GM12873 (cell line): Measurements from ENCODE around the gene CRLF3.

ENCODE experiments used
- CTCF ChIP-seq: IDR thresholded peaks from 2 replicates; pipeline ENCODE4 v1.5.1; 2012; ENCODE audit warnings: low read depth, mild to moderate bottlenecking, moderate library complexity, low read length, control low read depth; ENCODE audit not compliant: insufficient read depth; ENCODE audit errors: missing control alignments

Gene CRLF3

GRCh38 chr17:30838202-30838807, 13.8 kb upstream of the CRLF3 start:
- no peak for TF ChIP-seq CTCF

- TF ChIP-seq CTCF = no peak
Observed at GRCh38 chr17:30832438-30833124, 8.1 kb upstream of the CRLF3 start.

GRCh38 chr17:30831663-30832437, 7.4 kb upstream of the CRLF3 start, which contains the start of gene ATAD5:
Gene ATAD5 (plus strand): TSS chr17:30831966. CDS start chr17:30832348, 382 bp downstream.
- no peak for TF ChIP-seq CTCF

- TF ChIP-seq CTCF = no peak
Observed at GRCh38 chr17:30831257-30831656, 6.8 kb upstream of the CRLF3 start.

- no peak for TF ChIP-seq CTCF
Observed at GRCh38 chr17:30829022-30829421, 4.5 kb upstream of the CRLF3 start.

GRCh38 chr17:30827082-30827481, 2.6 kb upstream of the CRLF3 start:
- TF ChIP-seq CTCF = no peak

- TF ChIP-seq CTCF = no peak
Observed at GRCh38 chr17:30824002-30824355, 513 bp downstream of the CRLF3 start.
